HG03097 (cell line): ENCODE results near the gene SHLD1.
A peak's percentile ranks its signal among the peaks of the same experiment; 100 is the strongest.
"Not testable (repeated sequence)": the region's sequence is repeated elsewhere in the genome, so short reads cannot be mapped to it uniquely, and the experiment has no call there.

Source experiments
- ATAC-seq: cut with Tn5 transposase; IDR thresholded peaks from one replicate; pipeline ENCODE4 v1.9.1; 2021; ENCODE audit not compliant: unreplicated experiment, low FRiP score

The SHLD1 gene

DNA sequence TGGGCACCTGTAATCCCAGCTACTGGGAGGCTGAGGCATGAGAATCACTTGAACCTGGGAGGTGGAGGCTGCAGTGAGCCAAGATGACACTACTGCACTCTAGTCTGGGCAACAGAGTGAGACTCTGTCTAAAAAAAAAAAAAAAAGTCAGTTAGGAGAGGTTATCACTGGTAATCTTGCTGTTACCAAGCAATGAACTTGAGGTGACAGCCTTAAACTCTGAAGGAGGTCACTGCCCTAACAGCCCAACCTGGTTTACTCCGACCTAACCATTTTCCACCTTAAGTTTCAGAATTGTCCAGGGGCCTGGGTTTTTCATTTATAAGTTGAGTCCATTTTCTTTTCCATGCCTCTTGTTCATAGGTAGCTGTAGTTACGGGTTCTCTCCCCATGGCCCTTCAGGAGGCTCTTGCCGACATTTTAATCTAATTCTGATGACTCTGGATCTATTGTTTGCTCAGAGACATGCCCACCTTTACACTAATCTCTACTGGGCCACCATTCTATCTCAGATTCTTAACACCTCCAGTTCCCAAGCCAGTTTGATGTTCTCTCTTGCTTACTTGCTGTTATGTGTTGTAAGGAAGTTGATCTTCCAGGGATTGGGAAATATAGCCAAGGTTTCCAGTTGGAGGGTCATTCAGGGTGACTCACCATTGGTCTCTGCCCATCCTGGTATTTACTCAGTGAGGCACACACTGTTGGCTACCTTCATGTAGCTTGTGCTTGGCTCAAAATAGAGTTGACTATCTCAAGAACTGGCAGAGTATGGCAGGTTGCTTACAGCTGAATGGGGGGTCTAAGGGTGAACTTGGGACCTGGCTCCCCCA lies 29.1 kb downstream of the SHLD1 start:
- ATAC-seq = no peak

DNA sequence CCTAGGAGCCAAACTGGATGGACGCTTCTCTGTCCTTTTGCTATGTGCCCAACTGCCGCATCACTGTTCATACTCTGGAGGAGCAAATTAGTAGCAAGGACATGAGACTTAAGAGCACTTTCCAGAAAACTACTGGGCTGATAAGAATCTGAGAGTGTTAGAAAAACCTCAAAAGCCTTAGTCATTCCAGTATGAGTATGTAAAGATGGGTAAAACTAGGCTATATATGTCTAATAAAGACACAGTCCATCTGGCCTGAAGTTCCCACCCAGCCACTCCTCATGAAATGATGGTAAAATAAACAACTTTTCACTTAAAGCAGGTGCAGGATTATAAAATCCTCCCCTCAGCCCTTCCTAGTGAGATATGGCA lies 30.6 kb downstream of the SHLD1 start:
- no peak for ATAC-seq

- ATAC-seq = not testable (repeated sequence)
These were observed 31.2 kb downstream of the SHLD1 start for GRCh38 chr20:5781367-5781766.

- ATAC-seq = no peak
These were observed 31.9 kb downstream of the SHLD1 start for GRCh38 chr20:5781798-5782750.

- ATAC-seq = no peak
These were observed 34.5 kb downstream of the SHLD1 start for GRCh38 chr20:5784735-5785134.

DNA sequence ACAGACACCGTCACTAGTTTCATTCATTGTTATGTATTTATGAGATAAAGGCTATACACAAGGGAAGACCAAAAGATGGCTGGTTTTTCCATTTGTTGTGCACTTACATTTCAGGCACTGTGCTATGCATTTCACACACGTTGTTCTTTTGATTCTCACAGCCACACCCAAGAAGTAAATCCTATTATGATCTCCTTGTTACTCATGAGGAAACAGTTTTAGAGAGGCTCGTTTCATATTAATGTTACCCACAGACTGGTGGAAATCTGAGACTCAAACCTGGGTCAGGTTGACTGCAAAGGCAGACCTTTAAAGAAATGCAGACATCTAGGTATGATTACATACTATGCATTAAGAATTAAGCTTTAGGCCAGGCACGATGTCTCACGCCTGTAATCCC lies 34.9 kb downstream of the SHLD1 start:
- ATAC-seq = no peak

DNA sequence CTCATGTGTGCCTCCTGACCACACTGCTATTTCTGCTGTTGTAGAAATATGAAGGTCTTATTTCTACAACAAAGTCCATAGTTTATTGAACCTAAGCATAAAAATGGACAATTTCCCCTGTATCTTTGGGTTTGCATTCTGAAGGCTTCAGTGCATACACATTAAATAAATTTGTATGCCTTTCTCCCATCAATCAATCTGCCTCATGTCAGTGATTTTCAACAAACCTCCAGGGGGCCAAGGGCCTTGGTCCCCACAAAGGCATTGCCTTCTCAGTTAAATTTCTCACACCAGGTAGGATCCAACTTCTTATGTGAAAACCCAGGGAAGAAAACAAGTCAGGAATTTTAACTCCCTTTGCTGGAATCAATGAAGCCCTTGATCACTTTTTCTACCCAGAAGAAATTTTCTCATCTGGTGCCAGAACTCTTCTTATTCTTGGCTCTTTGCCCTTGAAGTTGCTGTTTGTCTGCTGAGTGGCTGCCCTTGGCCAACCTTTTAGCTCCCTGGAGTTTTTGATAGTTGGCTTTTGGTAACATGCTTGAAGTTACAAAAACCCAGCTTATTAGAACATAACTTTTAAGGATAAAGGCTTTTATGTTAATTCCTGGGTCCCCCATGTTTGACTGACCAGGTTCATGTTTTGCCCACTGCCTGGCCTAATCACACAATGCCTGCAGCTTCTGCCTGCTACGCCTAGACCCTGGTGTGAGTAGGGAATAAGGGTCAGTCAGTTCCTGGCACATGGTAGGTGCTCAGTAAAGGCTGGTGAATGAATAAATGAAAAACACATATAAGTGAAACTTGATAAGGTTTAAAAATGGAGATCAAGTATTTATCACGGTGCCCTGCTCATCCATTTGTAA lies 37.0 kb downstream of the SHLD1 start:
- no peak for ATAC-seq

- ATAC-seq = no peak
These were observed 37.6 kb downstream of the SHLD1 start for GRCh38 chr20:5787796-5788165.

GRCh38 chr20:5788385-5788895 lies 38.2 kb downstream of the SHLD1 start:
- peak; percentile 84 for ATAC-seq

DNA sequence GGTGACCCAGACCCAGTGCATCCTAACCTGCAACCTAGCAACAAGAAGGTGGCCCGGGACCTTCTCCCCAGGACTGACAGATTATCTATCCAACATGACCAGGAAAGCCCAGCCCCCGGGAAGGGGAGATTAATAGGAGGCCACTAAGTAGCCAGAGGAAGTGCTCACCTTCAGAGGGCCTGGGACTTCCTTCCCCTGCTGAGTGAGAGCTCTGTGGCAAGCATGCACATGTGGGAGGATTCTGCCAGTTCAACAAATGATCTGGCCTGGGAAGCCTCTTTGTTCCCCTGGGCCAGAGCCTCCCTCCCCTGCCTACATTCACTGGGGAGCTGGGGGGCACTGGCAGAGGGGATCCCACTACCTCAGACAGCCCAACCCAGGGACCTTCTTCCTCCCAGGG lies 39.6 kb downstream of the SHLD1 start:
- ATAC-seq = no peak

DNA sequence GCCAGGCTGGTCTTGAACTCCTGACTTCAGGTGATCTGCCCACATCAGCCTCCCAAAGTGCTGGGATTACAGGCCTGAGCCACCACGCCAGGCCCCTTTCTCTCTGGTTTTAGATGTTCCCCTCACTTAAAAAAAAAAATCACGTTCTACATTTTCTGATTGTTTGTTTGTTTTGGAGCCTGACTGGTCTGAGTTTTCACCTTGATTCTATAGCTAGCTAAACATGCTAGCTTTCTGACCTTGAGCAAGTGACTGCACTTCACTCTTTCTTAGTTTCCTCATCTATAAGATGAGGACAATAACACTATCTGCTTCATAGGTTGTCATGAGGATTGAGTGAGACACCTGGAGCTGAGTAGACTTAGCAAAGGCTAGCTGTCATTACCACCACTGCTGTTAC lies 43.7 kb downstream of the SHLD1 start:
- ATAC-seq = no peak

GRCh38 chr20:5796331-5797040 lies 46.3 kb downstream of the SHLD1 start:
- ATAC-seq = no peak

DNA sequence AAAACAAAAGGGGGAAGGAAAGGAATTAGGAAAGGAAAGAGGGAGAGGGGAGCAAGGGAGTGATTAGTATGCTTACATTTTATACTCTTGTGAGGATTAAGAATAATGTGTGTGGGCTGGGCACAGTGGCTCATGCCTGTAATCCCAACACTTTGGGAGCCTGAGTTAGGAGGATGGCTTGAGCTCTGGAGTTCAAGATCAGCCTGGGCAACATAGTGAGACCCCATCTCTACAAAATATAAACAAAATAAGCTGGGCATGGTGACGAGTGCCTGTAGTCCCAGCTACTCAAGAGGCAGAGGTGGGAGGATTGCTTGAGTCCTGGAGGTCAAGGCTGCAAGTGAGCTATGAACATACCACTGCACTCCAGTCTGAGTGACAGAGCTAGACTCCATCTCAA lies 47.0 kb downstream of the SHLD1 start:
- ATAC-seq = no peak

DNA sequence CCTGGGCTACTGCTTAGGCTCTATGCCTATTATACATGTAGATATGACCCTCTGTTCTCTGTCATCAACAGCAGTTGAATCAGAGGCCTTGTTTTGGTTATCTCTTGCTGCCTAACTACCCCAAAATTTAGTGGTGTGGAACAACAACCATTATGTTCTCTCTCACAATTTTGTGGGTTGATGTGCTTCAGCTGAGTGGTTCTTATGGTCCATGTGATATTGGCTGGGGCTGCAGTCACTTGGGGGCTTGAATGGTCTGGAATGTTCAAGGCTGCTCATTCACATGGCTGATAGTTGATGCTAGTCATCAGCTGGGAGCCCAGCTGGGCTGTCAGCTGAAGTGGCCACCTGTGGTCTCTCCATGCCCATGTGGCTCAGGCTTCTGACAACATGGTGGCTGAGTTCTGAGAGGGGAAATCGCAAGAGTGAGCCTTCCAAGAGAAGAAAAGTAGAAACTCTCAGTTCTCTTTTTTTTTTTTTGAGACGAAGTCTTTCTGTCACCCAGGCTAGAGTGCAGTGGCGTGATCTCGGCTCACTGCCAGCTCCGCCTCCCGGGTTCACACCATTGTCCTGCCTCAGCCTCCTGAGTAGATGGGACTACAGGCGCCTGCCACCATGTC lies 47.8 kb downstream of the SHLD1 start:
- ATAC-seq = peak; percentile 87

- not testable (repeated sequence) for ATAC-seq
These were observed 53.6 kb downstream of the SHLD1 start for GRCh38 chr20:5803754-5804303.

- no peak for ATAC-seq
These were observed 56.5 kb downstream of the SHLD1 start for GRCh38 chr20:5806457-5807263.

GRCh38 chr20:5807431-5807830 lies 57.2 kb downstream of the SHLD1 start:
- no peak for ATAC-seq

- no peak for ATAC-seq
These were observed 58.7 kb downstream of the SHLD1 start for GRCh38 chr20:5808901-5809300.
